Right atrium auricular region (tissue), 2 donors: ENCODE measurements around the gene HS3ST3A1. TPM values are rescaled to one million over a fixed set of nuclear protein-coding genes. Genes with fewer than 3 reads are reported as not detected.

Experiments
- DNase-seq: peaks from one replicate; pipeline ENCODE4 v3.0.0-alpha.2; 2019; ENCODE audit warnings: low spot score
- H3K27ac ChIP-seq, 2 donors: fragments of 200-600 bp; sonication (generic); 1 replicate in 1 of 2; 2 replicates in 1 of 2; pipeline ENCODE4 v1.5.1; 2016 to 2019
- H3K27me3 ChIP-seq, 2 donors: fragments of 200-600 bp; sonication (generic); one replicate each; pipeline versions ENCODE4 v1.5.1 to v1.6.0; 2017 to 2019
- H3K36me3 ChIP-seq: fragments of 200-600 bp; sonication (generic); one replicate; pipeline ENCODE4 v1.5.1; 2016
- H3K4me1 ChIP-seq, 2 donors: fragments of 200-600 bp; sonication (generic); one replicate each; pipeline versions ENCODE4 v1.5.1 to v1.6.0; 2017 to 2019
- H3K4me3 ChIP-seq, 2 donors: fragments of 200-600 bp; sonication (generic); 1 replicate in 1 of 2; 2 replicates in 1 of 2; pipeline ENCODE4 v1.5.1; 2017 to 2019; ENCODE audit warnings: mild to moderate bottlenecking in 1 of 2, moderate library complexity in 1 of 2
- H3K9me3 ChIP-seq, 2 donors: fragments of 200-600 bp; sonication (generic); one replicate each; pipeline ENCODE4 v1.5.1; 2019
- total RNA-seq, 2 donors: library from RNA; depleted of rRNA; stranded (reverse); fragments of >200 nt; gene quantifications; one replicate each; pipeline ENCODE4 v1.1.0, GENCODE V29; 2016
- TF ChIP-seq, protein P1 (sequence below), 2 donors: fragments of 200-600 bp; sonication (generic); IDR thresholded peaks; one replicate each; pipeline ENCODE4 v1.5.1; 2019; ENCODE audit warnings: antibody characterized with exemption in 2 of 2

HS3ST3A1 gene
- total RNA-seq, 2 donors from 2014 or later = 5.6 TPM; not detected in 1

DNA sequence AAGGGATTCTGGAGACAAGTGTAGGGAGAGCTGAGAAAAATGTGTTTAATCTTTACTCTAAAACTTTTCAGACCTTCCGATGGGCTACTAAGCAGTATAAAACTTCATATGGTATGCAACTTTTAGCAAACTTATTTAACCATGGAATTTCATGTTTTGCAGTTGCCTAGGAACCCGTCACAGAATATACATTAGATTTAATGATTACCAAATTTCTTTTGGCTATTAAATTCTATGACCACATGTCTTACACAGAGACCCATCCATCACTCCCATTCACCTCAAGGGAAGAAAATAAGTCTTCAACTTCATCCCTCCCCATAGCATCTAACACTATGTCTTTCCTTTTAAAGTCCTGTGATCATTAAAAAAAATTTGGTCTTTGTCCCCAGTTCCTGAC, 54.9 kb downstream of the HS3ST3A1 start:
- Histone ChIP-seq H3K9me3 (no peaks in the 10 kb centered on the region), H3K4me1 (no peaks in the 10 kb centered on the region), H3K27me3 (no peaks in the 10 kb centered on the region), H3K36me3 (no peaks in the 10 kb centered on the region), H3K4me3 (no peak overlapping the region), H3K27ac (no peak overlapping the region)
- TF ChIP-seq, protein P1, sequence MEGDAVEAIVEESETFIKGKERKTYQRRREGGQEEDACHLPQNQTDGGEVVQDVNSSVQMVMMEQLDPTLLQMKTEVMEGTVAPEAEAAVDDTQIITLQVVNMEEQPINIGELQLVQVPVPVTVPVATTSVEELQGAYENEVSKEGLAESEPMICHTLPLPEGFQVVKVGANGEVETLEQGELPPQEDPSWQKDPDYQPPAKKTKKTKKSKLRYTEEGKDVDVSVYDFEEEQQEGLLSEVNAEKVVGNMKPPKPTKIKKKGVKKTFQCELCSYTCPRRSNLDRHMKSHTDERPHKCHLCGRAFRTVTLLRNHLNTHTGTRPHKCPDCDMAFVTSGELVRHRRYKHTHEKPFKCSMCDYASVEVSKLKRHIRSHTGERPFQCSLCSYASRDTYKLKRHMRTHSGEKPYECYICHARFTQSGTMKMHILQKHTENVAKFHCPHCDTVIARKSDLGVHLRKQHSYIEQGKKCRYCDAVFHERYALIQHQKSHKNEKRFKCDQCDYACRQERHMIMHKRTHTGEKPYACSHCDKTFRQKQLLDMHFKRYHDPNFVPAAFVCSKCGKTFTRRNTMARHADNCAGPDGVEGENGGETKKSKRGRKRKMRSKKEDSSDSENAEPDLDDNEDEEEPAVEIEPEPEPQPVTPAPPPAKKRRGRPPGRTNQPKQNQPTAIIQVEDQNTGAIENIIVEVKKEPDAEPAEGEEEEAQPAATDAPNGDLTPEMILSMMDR (IDR thresholded peaks at IDR 0.05) = no peak
- DNase-seq = no peak

DNA sequence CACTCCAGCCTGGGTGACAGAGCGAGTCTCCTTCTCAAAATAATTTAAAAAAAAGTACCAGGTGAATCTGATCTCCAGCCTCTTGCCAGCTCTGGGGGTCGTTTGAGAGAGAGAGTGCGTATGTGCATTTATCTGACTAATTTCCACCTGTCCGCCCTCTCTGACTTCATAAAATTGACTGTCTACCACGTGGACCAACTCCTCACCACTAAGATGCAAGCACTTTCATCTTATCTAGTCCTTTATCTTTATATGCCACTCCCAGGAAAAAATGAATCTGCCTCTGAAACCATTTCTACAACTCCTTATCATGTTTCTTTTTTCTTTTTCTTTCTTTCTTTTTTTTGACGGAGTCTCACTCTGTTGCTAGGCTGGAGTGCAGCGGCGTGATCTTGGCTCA, 55.8 kb downstream of the HS3ST3A1 start:
- Histone ChIP-seq H3K27ac (no peak overlapping the region), H3K9me3 (no peaks in the 10 kb centered on the region), H3K36me3 (no peaks in the 10 kb centered on the region), H3K27me3 (no peaks in the 10 kb centered on the region), H3K4me1 (no peaks in the 10 kb centered on the region), H3K4me3 (no peak overlapping the region)
- TF ChIP-seq, protein P1 (IDR thresholded peaks at IDR 0.05) = no peak
- DNase-seq = no peak

DNA sequence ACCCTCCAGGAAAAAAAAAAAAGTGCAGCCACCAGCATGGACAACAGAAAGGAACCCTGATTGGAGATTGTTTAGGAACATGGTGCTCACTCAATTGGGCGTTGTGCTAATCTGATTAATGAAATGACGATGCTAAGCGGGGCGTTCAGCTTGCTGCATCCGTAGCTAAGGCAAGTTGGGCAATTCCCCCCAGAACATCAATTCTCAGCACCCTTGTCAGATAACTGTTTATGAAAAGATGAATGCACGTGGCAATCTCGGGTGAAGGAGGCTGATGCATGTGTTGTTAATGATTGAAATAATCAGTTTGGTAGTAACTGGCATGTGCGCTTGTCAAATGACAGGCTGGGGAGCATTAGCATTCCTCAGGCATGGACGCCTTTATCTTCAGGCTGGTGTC, 57.0 kb downstream of the HS3ST3A1 start:
- no peak overlapping the region for H3K4me3 ChIP-seq
- no peaks in the 10 kb centered on the region for H3K36me3 ChIP-seq
- H3K9me3 ChIP-seq = no peaks in the 10 kb centered on the region
- H3K27ac ChIP-seq = no peak overlapping the region
- TF ChIP-seq, protein P1 (IDR thresholded peaks at IDR 0.05) = no peak
- no peaks in the 10 kb centered on the region for H3K27me3 ChIP-seq
- no peaks in the 10 kb centered on the region for H3K4me1 ChIP-seq
- DNase-seq = no peak

DNA sequence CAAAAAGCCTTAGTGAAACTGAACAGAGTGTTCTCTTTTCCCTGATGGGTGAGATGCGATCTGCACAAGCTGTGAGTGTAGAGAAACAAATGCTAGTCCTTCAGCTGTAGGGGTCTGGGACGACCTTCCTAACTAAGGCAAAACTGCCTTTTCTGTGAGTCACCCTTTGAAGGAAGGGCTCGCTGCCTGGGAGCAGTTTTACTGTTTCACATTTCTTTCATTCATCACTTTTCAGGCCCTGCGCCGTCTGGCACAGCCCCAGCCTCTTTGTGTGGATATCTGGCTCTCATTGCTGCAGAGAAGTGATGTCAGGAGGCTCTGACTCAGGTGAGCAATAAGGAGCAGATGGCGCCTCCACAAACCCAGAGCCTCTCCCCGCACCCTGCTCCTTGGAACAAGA, 57.4 kb downstream of the HS3ST3A1 start:
- Histone ChIP-seq H3K27ac (no peak overlapping the region), H3K9me3 (no peaks in the 10 kb centered on the region), H3K36me3 (no peaks in the 10 kb centered on the region), H3K27me3 (no peaks in the 10 kb centered on the region), H3K4me1 (no peaks in the 10 kb centered on the region), H3K4me3 (no peak overlapping the region)
- TF ChIP-seq, protein P1 (IDR thresholded peaks at IDR 0.05) = no peak
- no peak for DNase-seq

DNA sequence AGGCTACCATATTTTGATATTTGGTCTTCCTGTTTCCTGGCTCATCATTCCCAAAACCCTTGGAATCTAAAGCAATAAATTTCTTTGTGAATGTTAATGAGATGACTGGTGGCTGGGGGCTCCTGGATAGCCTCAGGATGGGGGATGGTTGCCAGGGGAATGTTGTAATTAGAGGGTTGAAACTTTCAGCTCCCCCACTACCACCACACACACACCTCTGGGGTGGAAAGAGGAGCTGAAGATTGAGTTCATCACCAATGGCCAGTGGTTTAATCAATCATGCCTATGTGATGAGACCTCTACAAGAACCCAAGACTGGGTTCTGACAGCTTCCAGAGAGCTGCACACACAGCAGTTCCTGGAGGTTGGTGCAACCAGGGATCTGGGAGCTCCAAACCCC, 59.1 kb downstream of the HS3ST3A1 start:
- no peak for DNase-seq
- H3K4me1 ChIP-seq = no peaks in the 10 kb centered on the region
- H3K9me3 ChIP-seq = no peaks in the 10 kb centered on the region
- H3K27ac ChIP-seq = no peak overlapping the region
- H3K27me3 ChIP-seq = no peaks in the 10 kb centered on the region
- no peak overlapping the region for H3K4me3 ChIP-seq
- TF ChIP-seq, protein P1 (IDR thresholded peaks at IDR 0.05) = no peak
- H3K36me3 ChIP-seq = no peaks in the 10 kb centered on the region

DNA sequence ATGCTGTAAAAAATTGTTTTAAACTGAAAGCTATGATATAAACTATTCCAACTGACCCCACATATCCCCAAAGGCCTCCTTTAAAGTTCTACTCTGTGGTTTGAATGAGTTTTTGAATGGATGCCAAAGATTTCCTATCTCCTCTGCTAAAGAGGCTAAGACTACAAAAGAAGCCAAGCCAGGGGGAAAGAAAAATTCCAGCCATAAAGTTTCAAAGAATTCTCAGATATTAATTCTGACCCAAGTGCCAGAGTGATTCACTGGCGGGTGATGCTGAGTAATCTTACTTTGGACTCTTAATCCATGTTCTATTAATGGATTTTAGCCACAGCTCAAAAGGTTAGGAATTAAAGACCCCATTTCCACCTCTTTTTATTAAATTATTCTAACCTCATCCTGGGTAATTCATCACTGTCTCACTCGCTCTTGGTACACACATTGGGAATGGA, 60.7 kb downstream of the HS3ST3A1 start:
- Histone ChIP-seq H3K9me3 (no peaks in the 10 kb centered on the region), H3K27me3 (no peaks in the 10 kb centered on the region), H3K36me3 (no peaks in the 10 kb centered on the region), H3K27ac (no peak overlapping the region), H3K4me3 (no peak overlapping the region), H3K4me1 (no peaks in the 10 kb centered on the region)
- TF ChIP-seq, protein P1 (IDR thresholded peaks at IDR 0.05) = no peak
- no peak for DNase-seq
